T-helper 9 cell (primary cell): ENCODE measurements around the gene MOB3B.

ENCODE experiments used
- DNase-seq: peaks from one replicate; pipeline ENCODE4 v3.0.0-alpha.2; 2020

The MOB3B gene

GRCh38 chr9:27413511-27414219, 115.9 kb downstream of the MOB3B start:
- DNase-seq, result no peak

- DNase-seq, result no peak
Observed at GRCh38 chr9:27412963-27413362, 116.7 kb downstream of the MOB3B start.

GRCh38 chr9:27412081-27412480, 117.5 kb downstream of the MOB3B start:
- DNase-seq, result no peak

GRCh38 chr9:27408482-27408881, 121.1 kb downstream of the MOB3B start:
- DNase-seq, result no peak

GRCh38 chr9:27408001-27408400, 121.6 kb downstream of the MOB3B start:
- DNase-seq, result no peak

GRCh38 chr9:27407491-27407890, 122.1 kb downstream of the MOB3B start:
- DNase-seq, result no peak

- DNase-seq, result no peak
Observed at GRCh38 chr9:27404661-27405060, 125.0 kb downstream of the MOB3B start.

GRCh38 chr9:27402626-27403025, 127.0 kb downstream of the MOB3B start:
- no peak for DNase-seq

GRCh38 chr9:27400334-27400880, 129.2 kb downstream of the MOB3B start:
- no peak for DNase-seq

GRCh38 chr9:27398982-27399653, 130.5 kb downstream of the MOB3B start:
- no peak for DNase-seq

GRCh38 chr9:27396495-27396894, 133.1 kb downstream of the MOB3B start:
- DNase-seq, result no peak

GRCh38 chr9:27395484-27395921, 134.1 kb downstream of the MOB3B start:
- no peak for DNase-seq

GRCh38 chr9:27394826-27395201, 134.8 kb downstream of the MOB3B start:
- no peak for DNase-seq

GRCh38 chr9:27394154-27394825, 135.3 kb downstream of the MOB3B start:
- no peak for DNase-seq

GRCh38 chr9:27393054-27393846, 136.4 kb downstream of the MOB3B start:
- no peak for DNase-seq

GRCh38 chr9:27392451-27392850, 137.2 kb downstream of the MOB3B start:
- DNase-seq, result no peak

GRCh38 chr9:27391040-27391895, 138.3 kb downstream of the MOB3B start:
- DNase-seq, result no peak

GRCh38 chr9:27388150-27388549, 141.5 kb downstream of the MOB3B start:
- no peak for DNase-seq

- DNase-seq, result no peak
Observed at GRCh38 chr9:27387722-27388121, 141.9 kb downstream of the MOB3B start.

- no peak for DNase-seq
Observed at GRCh38 chr9:27386571-27387091, 143.0 kb downstream of the MOB3B start.

GRCh38 chr9:27385606-27386322, 143.8 kb downstream of the MOB3B start:
- no peak for DNase-seq
